OCI-LY7 (cell line): ENCODE data around the gene NUDCD3.

ENCODE experiments used
- EZH2phosphoT487 ChIP-seq: fragments of 200-600 bp; sonication (generic); IDR thresholded peaks from 2 replicates; pipeline ENCODE4 v1.6.1; 2018; ENCODE audit warnings: low read depth, borderline replicate concordance, mild to moderate bottlenecking, mixed run types, antibody characterized with exemption, low read length, moderate library complexity, mixed read lengths
- TF ChIP-seq, protein P1 (sequence below): fragments of 200-600 bp; sonication (generic); conservative IDR thresholded peaks from 2 replicates; pipeline ENCODE4 v1.5.1; 2014; ENCODE audit warnings: mild to moderate bottlenecking, antibody characterized with exemption, low read length, moderate library complexity, mixed read lengths

- TF ChIP-seq, protein P1, sequence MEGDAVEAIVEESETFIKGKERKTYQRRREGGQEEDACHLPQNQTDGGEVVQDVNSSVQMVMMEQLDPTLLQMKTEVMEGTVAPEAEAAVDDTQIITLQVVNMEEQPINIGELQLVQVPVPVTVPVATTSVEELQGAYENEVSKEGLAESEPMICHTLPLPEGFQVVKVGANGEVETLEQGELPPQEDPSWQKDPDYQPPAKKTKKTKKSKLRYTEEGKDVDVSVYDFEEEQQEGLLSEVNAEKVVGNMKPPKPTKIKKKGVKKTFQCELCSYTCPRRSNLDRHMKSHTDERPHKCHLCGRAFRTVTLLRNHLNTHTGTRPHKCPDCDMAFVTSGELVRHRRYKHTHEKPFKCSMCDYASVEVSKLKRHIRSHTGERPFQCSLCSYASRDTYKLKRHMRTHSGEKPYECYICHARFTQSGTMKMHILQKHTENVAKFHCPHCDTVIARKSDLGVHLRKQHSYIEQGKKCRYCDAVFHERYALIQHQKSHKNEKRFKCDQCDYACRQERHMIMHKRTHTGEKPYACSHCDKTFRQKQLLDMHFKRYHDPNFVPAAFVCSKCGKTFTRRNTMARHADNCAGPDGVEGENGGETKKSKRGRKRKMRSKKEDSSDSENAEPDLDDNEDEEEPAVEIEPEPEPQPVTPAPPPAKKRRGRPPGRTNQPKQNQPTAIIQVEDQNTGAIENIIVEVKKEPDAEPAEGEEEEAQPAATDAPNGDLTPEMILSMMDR = no peak
- TF ChIP-seq EZH2phosphoT487 = no peak
Observed at GRCh38 chr7:44333911-44334733, 156.3 kb downstream of the NUDCD3 start.
